GM23338 (cell line): ENCODE results near the gene STK24. TPM values are rescaled to one million over a fixed set of nuclear protein-coding genes. Genes with fewer than 3 reads are reported as not detected.

Source experiments
- EZH2 ChIP-seq: fragments of 200-600 bp; sonication (generic); IDR thresholded peaks from one replicate; pipeline ENCODE4 v1.8.0; 2017; ENCODE audit warnings: antibody characterized with exemption, mild to moderate bottlenecking, low read depth; ENCODE audit not compliant: unreplicated experiment
- EZH2phosphoT487 ChIP-seq: fragments of 200-600 bp; sonication (generic); IDR thresholded peaks from one replicate; pipeline ENCODE4 v1.8.1; 2018; ENCODE audit warnings: antibody characterized with exemption; ENCODE audit not compliant: unreplicated experiment
- JUNB ChIP-seq: IDR thresholded peaks from one replicate; pipeline ENCODE4 v1.6.1; 2016; ENCODE audit warnings: antibody characterized with exemption; ENCODE audit not compliant: unreplicated experiment
- POLR2AphosphoS5 ChIP-seq: IDR thresholded peaks from 2 replicates; pipeline ENCODE4 v1.6.1; 2016; ENCODE audit warnings: antibody characterized with exemption, low read depth
- STAT1 ChIP-seq: IDR thresholded peaks from one replicate; pipeline ENCODE4 v1.6.1; 2016; ENCODE audit warnings: antibody characterized with exemption; ENCODE audit not compliant: unreplicated experiment
- ZNF331 ChIP-seq: fragments of 250-450 bp; sonication (Bioruptor Pico); IDR thresholded peaks from 2 replicates; pipeline ENCODE4 v1.5.0; 2020; ENCODE audit warnings: low read depth, mild to moderate bottlenecking, moderate library complexity
- polyA plus RNA-seq: library from polyadenylated mRNA; unstranded; fragments of >200 nt; fragmentation: Nextera tagmentation; extraction: Ambion mirVana; gene quantifications from 2 replicates; pipeline ENCODE4 v1.2.1, GENCODE V29; 2016
- total RNA-seq: library from RNA; depleted of rRNA; stranded (reverse); fragments of >200 nt; shearing (Covaris generic); gene quantifications from 2 replicates; pipeline ENCODE4 v1.2.3, GENCODE V29; 2014
- TF ChIP-seq, protein P1 (sequence below): fragments of 250-450 bp; sonication (Bioruptor Pico); IDR thresholded peaks from 2 replicates; pipeline ENCODE4 v1.5.0; 2020; ENCODE audit warnings: mild to moderate bottlenecking, moderate library complexity
- TF ChIP-seq, protein P2 (sequence below): IDR thresholded peaks from 2 replicates; pipeline ENCODE4 v1.6.1; 2016; ENCODE audit warnings: antibody characterized with exemption
- TF ChIP-seq, protein P3 (sequence below), 2 experiments: fragments of 200-600 bp in 1 of 2; sonication (generic) in 1 of 2; conservative IDR thresholded peaks; 2 replicates each; pipeline versions ENCODE4 v1.5.1 to v1.6.1; 2016 to 2017; ENCODE audit warnings: antibody characterized with exemption in 2 of 2, low read depth in 2 of 2, mild to moderate bottlenecking in 2 of 2, moderate library complexity in 1 of 2
- TF ChIP-seq, protein P4 (sequence below): IDR thresholded peaks from one replicate; pipeline ENCODE4 v1.6.1; 2018; ENCODE audit warnings: antibody characterized with exemption; ENCODE audit not compliant: unreplicated experiment

STK24 gene
- total and polyA plus RNA-seq, 2 experiments from 2014 or later: 56.5 to 144 TPM

DNA sequence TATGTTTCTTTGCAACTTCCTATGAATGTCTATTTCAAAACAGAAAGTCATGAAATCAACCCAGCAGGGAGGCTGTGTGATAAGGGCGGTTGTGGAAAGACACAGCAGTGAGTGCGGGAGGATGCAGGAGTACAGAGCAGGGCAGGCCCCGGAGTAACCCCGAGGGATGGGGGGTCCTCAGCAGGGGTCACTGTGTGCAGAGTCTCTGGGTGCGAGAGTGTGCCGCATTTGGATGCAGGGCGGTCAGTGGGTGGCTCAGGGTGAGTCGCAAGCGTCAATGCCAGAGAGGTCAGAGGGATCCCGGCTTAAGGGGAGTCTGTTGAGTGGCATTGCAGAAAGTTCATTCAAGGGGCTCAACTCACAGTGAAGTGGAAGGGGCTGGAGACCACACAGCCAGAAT, 147.8 kb downstream of the STK24 start (continued):
- TF ChIP-seq, protein P1, sequence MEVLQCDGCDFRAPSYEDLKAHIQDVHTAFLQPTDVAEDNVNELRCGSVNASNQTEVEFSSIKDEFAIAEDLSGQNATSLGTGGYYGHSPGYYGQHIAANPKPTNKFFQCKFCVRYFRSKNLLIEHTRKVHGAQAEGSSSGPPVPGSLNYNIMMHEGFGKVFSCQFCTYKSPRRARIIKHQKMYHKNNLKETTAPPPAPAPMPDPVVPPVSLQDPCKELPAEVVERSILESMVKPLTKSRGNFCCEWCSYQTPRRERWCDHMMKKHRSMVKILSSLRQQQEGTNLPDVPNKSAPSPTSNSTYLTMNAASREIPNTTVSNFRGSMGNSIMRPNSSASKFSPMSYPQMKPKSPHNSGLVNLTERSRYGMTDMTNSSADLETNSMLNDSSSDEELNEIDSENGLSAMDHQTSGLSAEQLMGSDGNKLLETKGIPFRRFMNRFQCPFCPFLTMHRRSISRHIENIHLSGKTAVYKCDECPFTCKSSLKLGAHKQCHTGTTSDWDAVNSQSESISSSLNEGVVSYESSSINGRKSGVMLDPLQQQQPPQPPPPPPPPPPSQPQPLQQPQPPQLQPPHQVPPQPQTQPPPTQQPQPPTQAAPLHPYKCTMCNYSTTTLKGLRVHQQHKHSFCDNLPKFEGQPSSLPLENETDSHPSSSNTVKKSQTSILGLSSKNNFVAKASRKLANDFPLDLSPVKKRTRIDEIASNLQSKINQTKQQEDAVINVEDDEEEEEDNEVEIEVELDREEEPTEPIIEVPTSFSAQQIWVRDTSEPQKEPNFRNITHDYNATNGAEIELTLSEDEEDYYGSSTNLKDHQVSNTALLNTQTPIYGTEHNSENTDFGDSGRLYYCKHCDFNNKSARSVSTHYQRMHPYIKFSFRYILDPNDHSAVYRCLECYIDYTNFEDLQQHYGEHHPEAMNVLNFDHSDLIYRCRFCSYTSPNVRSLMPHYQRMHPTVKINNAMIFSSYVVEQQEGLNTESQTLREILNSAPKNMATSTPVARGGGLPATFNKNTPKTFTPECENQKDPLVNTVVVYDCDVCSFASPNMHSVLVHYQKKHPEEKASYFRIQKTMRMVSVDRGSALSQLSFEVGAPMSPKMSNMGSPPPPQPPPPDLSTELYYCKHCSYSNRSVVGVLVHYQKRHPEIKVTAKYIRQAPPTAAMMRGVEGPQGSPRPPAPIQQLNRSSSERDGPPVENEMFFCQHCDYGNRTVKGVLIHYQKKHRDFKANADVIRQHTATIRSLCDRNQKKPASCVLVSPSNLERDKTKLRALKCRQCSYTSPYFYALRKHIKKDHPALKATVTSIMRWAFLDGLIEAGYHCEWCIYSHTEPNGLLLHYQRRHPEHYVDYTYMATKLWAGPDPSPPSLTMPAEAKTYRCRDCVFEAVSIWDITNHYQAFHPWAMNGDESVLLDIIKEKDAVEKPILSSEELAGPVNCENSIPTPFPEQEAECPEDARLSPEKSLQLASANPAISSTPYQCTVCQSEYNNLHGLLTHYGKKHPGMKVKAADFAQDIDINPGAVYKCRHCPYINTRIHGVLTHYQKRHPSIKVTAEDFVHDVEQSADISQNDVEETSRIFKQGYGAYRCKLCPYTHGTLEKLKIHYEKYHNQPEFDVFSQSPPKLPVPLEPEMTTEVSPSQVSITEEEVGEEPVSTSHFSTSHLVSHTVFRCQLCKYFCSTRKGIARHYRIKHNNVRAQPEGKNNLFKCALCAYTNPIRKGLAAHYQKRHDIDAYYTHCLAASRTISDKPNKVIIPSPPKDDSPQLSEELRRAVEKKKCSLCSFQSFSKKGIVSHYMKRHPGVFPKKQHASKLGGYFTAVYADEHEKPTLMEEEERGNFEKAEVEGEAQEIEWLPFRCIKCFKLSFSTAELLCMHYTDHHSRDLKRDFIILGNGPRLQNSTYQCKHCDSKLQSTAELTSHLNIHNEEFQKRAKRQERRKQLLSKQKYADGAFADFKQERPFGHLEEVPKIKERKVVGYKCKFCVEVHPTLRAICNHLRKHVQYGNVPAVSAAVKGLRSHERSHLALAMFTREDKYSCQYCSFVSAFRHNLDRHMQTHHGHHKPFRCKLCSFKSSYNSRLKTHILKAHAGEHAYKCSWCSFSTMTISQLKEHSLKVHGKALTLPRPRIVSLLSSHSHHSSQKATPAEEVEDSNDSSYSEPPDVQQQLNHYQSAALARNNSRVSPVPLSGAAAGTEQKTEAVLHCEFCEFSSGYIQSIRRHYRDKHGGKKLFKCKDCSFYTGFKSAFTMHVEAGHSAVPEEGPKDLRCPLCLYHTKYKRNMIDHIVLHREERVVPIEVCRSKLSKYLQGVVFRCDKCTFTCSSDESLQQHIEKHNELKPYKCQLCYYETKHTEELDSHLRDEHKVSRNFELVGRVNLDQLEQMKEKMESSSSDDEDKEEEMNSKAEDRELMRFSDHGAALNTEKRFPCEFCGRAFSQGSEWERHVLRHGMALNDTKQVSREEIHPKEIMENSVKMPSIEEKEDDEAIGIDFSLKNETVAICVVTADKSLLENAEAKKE (CRISPR knock-in tag): no peak
- no peak for TF ChIP-seq EZH2
- no peak for TF ChIP-seq EZH2phosphoT487
- TF ChIP-seq, protein P2, sequence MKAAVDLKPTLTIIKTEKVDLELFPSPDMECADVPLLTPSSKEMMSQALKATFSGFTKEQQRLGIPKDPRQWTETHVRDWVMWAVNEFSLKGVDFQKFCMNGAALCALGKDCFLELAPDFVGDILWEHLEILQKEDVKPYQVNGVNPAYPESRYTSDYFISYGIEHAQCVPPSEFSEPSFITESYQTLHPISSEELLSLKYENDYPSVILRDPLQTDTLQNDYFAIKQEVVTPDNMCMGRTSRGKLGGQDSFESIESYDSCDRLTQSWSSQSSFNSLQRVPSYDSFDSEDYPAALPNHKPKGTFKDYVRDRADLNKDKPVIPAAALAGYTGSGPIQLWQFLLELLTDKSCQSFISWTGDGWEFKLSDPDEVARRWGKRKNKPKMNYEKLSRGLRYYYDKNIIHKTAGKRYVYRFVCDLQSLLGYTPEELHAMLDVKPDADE: no peak
- no peak for TF ChIP-seq ZNF331 (CRISPR knock-in tag)
- TF ChIP-seq, protein P3, sequence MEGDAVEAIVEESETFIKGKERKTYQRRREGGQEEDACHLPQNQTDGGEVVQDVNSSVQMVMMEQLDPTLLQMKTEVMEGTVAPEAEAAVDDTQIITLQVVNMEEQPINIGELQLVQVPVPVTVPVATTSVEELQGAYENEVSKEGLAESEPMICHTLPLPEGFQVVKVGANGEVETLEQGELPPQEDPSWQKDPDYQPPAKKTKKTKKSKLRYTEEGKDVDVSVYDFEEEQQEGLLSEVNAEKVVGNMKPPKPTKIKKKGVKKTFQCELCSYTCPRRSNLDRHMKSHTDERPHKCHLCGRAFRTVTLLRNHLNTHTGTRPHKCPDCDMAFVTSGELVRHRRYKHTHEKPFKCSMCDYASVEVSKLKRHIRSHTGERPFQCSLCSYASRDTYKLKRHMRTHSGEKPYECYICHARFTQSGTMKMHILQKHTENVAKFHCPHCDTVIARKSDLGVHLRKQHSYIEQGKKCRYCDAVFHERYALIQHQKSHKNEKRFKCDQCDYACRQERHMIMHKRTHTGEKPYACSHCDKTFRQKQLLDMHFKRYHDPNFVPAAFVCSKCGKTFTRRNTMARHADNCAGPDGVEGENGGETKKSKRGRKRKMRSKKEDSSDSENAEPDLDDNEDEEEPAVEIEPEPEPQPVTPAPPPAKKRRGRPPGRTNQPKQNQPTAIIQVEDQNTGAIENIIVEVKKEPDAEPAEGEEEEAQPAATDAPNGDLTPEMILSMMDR (conservative IDR thresholded peaks at IDR 0.05; ENCODE audit: low read depth in 2 of 2): no peak
- TF ChIP-seq POLR2AphosphoS5: no peak
- no peak for TF ChIP-seq JUNB
- TF ChIP-seq STAT1: no peak
- TF ChIP-seq, protein P4, sequence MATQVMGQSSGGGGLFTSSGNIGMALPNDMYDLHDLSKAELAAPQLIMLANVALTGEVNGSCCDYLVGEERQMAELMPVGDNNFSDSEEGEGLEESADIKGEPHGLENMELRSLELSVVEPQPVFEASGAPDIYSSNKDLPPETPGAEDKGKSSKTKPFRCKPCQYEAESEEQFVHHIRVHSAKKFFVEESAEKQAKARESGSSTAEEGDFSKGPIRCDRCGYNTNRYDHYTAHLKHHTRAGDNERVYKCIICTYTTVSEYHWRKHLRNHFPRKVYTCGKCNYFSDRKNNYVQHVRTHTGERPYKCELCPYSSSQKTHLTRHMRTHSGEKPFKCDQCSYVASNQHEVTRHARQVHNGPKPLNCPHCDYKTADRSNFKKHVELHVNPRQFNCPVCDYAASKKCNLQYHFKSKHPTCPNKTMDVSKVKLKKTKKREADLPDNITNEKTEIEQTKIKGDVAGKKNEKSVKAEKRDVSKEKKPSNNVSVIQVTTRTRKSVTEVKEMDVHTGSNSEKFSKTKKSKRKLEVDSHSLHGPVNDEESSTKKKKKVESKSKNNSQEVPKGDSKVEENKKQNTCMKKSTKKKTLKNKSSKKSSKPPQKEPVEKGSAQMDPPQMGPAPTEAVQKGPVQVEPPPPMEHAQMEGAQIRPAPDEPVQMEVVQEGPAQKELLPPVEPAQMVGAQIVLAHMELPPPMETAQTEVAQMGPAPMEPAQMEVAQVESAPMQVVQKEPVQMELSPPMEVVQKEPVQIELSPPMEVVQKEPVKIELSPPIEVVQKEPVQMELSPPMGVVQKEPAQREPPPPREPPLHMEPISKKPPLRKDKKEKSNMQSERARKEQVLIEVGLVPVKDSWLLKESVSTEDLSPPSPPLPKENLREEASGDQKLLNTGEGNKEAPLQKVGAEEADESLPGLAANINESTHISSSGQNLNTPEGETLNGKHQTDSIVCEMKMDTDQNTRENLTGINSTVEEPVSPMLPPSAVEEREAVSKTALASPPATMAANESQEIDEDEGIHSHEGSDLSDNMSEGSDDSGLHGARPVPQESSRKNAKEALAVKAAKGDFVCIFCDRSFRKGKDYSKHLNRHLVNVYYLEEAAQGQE: no peak
